Astrocyte of the spinal cord (primary cell): Measurements from ENCODE around the gene MACROD2.

Experiments used
- DNase-seq: peaks from one replicate; pipeline ENCODE4 v3.0.0; 2011; ENCODE audit warnings: low read depth, low spot score
- H3K4me3 ChIP-seq: 2 replicates; pipeline ENCODE4 v1.5.1; 2011; ENCODE audit warnings: low read depth, mild to moderate bottlenecking, low read length, moderate library complexity
- CTCF ChIP-seq: IDR thresholded peaks from 2 replicates; pipeline ENCODE4 v1.5.1; 2012; ENCODE audit warnings: low read depth, mild to moderate bottlenecking, low read length, inconsistent platforms
- in situ Hi-C: cut with HindIII; loops from 2 replicates; pipeline ENCODE4 v1.10.0; 2017; ENCODE audit warnings: low sequenced_read_pairs

The MACROD2 gene

GRCh38 chr20:16048876-16049275 lies 2053.6 kb downstream of the MACROD2 start:
- no peak for TF ChIP-seq CTCF
- H3K4me3 ChIP-seq = no peak overlapping the region
- in situ Hi-C loops = no loop called here
- no peak for DNase-seq

GRCh38 chr20:16049529-16050093 lies 2054.3 kb downstream of the MACROD2 start:
- H3K4me3 ChIP-seq = no peak overlapping the region
- DNase-seq = no peak
- in situ Hi-C loops = no loop called here
- TF ChIP-seq CTCF = no peak

GRCh38 chr20:16050366-16050765 lies 2055.1 kb downstream of the MACROD2 start:
- TF ChIP-seq CTCF = no peak
- H3K4me3 ChIP-seq = no peak overlapping the region
- no peak for DNase-seq
- in situ Hi-C loops = no loop called here

GRCh38 chr20:16051968-16052367 lies 2056.7 kb downstream of the MACROD2 start:
- DNase-seq = no peak
- TF ChIP-seq CTCF = no peak
- in situ Hi-C loops = no loop called here
- no peak overlapping the region for H3K4me3 ChIP-seq

- H3K4me3 ChIP-seq = no peak overlapping the region
- DNase-seq = no peak
- in situ Hi-C loops = no loop called here
- TF ChIP-seq CTCF = no peak
Observed at GRCh38 chr20:16052456-16052855, 2057.1 kb downstream of the MACROD2 start.

- in situ Hi-C loops = no loop called here
- no peak for DNase-seq
- no peak for TF ChIP-seq CTCF
- no peak overlapping the region for H3K4me3 ChIP-seq
Observed at GRCh38 chr20:16054985-16055384, 2059.7 kb downstream of the MACROD2 start.

GRCh38 chr20:16057651-16058050 lies 2062.3 kb downstream of the MACROD2 start:
- H3K4me3 ChIP-seq = no peak overlapping the region
- TF ChIP-seq CTCF = no peak
- in situ Hi-C loops = no loop called here
- DNase-seq = no peak
